ENCODE results near the gene NKAIN2.

The NKAIN2 gene

DNA sequence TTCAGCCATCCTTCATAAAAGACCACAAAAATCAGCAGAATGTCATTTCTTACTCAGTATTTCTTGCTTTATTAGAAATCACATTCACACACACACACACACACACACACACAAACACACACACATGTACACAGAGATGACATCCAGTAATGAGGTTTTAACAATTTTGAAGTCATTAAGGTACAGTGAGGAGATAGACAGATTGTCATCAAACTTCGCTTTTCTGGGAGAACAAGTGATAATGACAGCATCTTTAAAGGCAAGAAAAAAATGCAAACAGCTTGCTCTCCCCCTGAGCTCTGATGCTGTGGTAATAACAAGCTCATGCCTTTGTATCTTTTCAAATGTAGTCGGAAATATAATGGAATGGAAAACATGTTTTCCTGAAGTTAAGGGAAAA, 974.2 kb downstream of the NKAIN2 start:
- Histone ChIP-seq H3K36me3 (ENCODE audit: control insufficient read depth, insufficient read depth, low read length) (no peaks in the 10 kb centered on the region), H3K27ac (ENCODE audit: insufficient read depth, low read depth, low read length, poor library complexity, severe bottlenecking) (no peak overlapping the region), H3K4me3 (ENCODE audit: insufficient read depth, low read depth, low read length) (no peak overlapping the region), H3K9me3 (ENCODE audit: control insufficient read depth, low read length) (no peaks in the 10 kb centered on the region), H3K27me3 (ENCODE audit: control insufficient read depth, insufficient read depth, low read length, poor library complexity, severe bottlenecking) (no peaks in the 10 kb centered on the region), H3K4me1 (ENCODE audit: control insufficient read depth, insufficient read depth, low read length) (no peaks in the 10 kb centered on the region)
- 84 to 98% methylated on average over 2 of the region's 2 CpGs for WGBS, 2 experiments

DNA sequence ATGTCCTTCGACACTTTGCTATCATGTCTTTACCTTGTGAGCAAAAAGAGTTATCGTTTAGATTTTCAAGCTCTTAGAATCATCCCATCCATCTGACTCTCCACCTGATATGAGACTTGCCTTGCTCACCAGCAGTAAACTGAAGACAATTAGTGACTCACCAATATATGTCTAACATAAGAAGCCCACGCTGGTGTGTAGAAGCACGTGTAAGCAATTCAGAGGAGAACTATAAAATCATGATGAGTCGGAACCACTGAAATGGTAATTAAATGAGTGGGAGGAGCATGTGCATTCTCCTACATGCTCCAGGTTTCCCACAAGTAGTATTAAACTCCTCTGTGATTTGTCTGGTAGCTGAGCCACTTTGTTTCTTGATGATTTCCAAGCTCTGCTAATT, 977.0 kb downstream of the NKAIN2 start:
- 92 to 93% methylated on average over 5 of the region's 5 CpGs for WGBS, 2 experiments
- no peaks in the 10 kb centered on the region for H3K4me1 ChIP-seq (ENCODE audit: control insufficient read depth, insufficient read depth, low read length)
- no peak overlapping the region for H3K27ac ChIP-seq (ENCODE audit: insufficient read depth, low read depth, low read length, poor library complexity, severe bottlenecking)
- no peaks in the 10 kb centered on the region for H3K36me3 ChIP-seq (ENCODE audit: control insufficient read depth, insufficient read depth, low read length)
- H3K4me3 ChIP-seq (ENCODE audit: insufficient read depth, low read depth, low read length): no peak overlapping the region
- no peaks in the 10 kb centered on the region for H3K9me3 ChIP-seq (ENCODE audit: control insufficient read depth, low read length)
- no peaks in the 10 kb centered on the region for H3K27me3 ChIP-seq (ENCODE audit: control insufficient read depth, insufficient read depth, low read length, poor library complexity, severe bottlenecking)

- Histone ChIP-seq H3K27ac (ENCODE audit: insufficient read depth, low read depth, low read length, poor library complexity, severe bottlenecking) (no peak overlapping the region), H3K9me3 (ENCODE audit: control insufficient read depth, low read length) (no peaks in the 10 kb centered on the region), H3K4me3 (ENCODE audit: insufficient read depth, low read depth, low read length) (no peak overlapping the region), H3K27me3 (ENCODE audit: control insufficient read depth, insufficient read depth, low read length, poor library complexity, severe bottlenecking) (no peaks in the 10 kb centered on the region), H3K36me3 (ENCODE audit: control insufficient read depth, insufficient read depth, low read length) (no peaks in the 10 kb centered on the region), H3K4me1 (ENCODE audit: control insufficient read depth, insufficient read depth, low read length) (no peaks in the 10 kb centered on the region)
- 86 to 100% methylated on average over 1 of the region's 1 CpG for whole genome bisulfite sequencing, 2 experiments
Measured at GRCh38 chr6:124783344-124783743, 979.7 kb downstream of the NKAIN2 start.

DNA sequence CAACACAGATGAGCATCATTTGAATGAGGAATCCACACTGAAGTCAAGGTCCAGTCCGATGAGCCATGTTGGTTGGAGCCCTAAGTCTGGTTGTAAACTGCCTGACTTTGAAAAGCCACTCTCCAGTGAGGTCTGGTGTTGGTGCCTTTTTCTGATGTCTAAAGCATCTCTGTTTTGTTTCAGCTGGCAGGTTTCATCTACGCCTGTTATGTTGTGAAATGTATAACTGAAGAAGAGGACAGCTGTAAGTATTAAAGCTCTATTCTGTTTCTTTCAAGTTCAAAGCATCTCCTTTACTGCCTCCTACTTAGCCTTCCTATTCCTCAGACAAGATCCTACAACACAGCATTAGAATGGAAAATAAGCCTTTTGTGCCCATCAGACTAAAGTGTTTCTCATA, 987.5 kb downstream of the NKAIN2 start:
- Histone ChIP-seq H3K27me3 (ENCODE audit: control insufficient read depth, insufficient read depth, low read length, poor library complexity, severe bottlenecking) (no peaks in the 10 kb centered on the region), H3K27ac (ENCODE audit: insufficient read depth, low read depth, low read length, poor library complexity, severe bottlenecking) (no peak overlapping the region), H3K4me3 (ENCODE audit: insufficient read depth, low read depth, low read length) (no peak overlapping the region), H3K4me1 (ENCODE audit: control insufficient read depth, insufficient read depth, low read length) (no peaks in the 10 kb centered on the region), H3K9me3 (ENCODE audit: control insufficient read depth, low read length) (no peaks in the 10 kb centered on the region), H3K36me3 (ENCODE audit: control insufficient read depth, insufficient read depth, low read length) (no peaks in the 10 kb centered on the region)
- WGBS, 2 experiments: 88% methylated on average over 1 to 2 of the region's 2 CpGs

GRCh38 chr6:124792386-124792785, 988.7 kb downstream of the NKAIN2 start:
- Histone ChIP-seq H3K4me1 (ENCODE audit: control insufficient read depth, insufficient read depth, low read length) (no peaks in the 10 kb centered on the region), H3K4me3 (ENCODE audit: insufficient read depth, low read depth, low read length) (no peak overlapping the region), H3K9me3 (ENCODE audit: control insufficient read depth, low read length) (no peaks in the 10 kb centered on the region), H3K27me3 (ENCODE audit: control insufficient read depth, insufficient read depth, low read length, poor library complexity, severe bottlenecking) (no peaks in the 10 kb centered on the region), H3K27ac (ENCODE audit: insufficient read depth, low read depth, low read length, poor library complexity, severe bottlenecking) (no peak overlapping the region), H3K36me3 (ENCODE audit: control insufficient read depth, insufficient read depth, low read length) (no peaks in the 10 kb centered on the region)
- 95 to 96% methylated on average over 2 of the region's 2 CpGs for WGBS, 2 experiments

DNA sequence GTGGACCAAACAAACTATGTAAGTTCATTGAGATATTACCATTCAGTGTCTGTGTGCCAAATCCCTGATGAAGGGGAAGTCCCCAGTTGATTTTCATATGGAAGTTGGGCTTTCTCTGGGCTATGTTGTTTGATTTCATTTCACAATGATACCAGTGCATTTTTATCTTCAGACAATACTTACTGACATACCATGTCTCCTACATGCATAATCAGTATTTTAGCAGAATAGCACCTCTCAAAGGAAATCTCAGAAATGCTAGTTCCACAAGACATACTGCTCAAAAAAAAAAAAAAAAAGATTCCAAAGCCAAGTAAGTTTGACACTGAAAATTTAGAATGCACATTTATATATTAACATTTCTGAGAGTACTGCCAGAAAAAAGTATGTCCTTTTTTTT, 989.7 kb downstream of the NKAIN2 start:
- Histone ChIP-seq H3K9me3 (ENCODE audit: control insufficient read depth, low read length) (no peaks in the 10 kb centered on the region), H3K4me3 (ENCODE audit: insufficient read depth, low read depth, low read length) (no peak overlapping the region), H3K27ac (ENCODE audit: insufficient read depth, low read depth, low read length, poor library complexity, severe bottlenecking) (no peak overlapping the region), H3K4me1 (ENCODE audit: control insufficient read depth, insufficient read depth, low read length) (no peaks in the 10 kb centered on the region), H3K27me3 (ENCODE audit: control insufficient read depth, insufficient read depth, low read length, poor library complexity, severe bottlenecking) (no peaks in the 10 kb centered on the region), H3K36me3 (ENCODE audit: control insufficient read depth, insufficient read depth, low read length) (no peaks in the 10 kb centered on the region)

DNA sequence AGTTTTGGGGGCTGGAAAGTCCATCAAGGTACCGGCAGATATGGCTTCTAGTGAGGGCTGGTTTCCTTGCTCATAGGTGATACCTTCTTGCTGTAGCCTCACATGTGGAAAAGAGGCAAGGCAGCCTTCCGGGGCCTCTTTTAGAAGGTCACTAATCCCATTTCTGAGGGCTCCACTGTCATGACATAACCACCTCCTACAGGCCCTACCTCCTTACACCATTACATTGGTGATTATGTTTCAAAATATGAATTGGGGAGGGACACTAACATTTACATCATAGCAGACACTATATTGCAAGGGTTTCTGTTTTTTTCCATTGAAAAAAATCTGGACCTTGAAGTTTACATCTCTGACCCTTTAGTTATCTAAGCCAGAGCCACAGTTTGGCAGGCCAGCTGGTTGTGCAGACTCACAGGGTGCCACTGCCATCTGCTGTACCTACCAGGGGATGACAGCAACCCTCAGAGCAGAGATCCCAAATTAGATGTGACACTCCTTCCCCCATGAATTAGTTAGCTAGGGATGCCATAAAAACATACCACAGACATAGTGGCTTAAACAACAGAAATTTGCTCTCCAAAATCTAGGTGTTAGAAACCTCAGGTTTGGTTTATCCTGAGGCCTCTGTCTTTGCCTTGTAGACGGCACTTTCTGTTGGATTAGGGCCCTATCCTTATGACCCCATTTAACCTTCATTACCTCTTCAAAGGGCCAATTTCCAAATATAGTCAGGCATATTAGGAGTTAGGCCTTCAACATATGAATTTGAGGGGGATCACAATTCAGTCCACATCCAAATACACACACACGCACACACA, 992.2 kb downstream of the NKAIN2 start:
- Histone ChIP-seq H3K27ac (ENCODE audit: insufficient read depth, low read depth, low read length, poor library complexity, severe bottlenecking) (no peak overlapping the region), H3K4me1 (ENCODE audit: control insufficient read depth, insufficient read depth, low read length) (no peaks in the 10 kb centered on the region), H3K9me3 (ENCODE audit: control insufficient read depth, low read length) (no peaks in the 10 kb centered on the region), H3K36me3 (ENCODE audit: control insufficient read depth, insufficient read depth, low read length) (no peaks in the 10 kb centered on the region), H3K27me3 (ENCODE audit: control insufficient read depth, insufficient read depth, low read length, poor library complexity, severe bottlenecking) (no peaks in the 10 kb centered on the region), H3K4me3 (ENCODE audit: insufficient read depth, low read depth, low read length) (no peak overlapping the region)
- WGBS, 2 experiments: 90 to 93% methylated on average over 4 of the region's 4 CpGs

- WGBS, 2 experiments: 64 to 74% methylated on average over 4 of the region's 4 CpGs
- Histone ChIP-seq H3K4me3 (ENCODE audit: insufficient read depth, low read depth, low read length) (no peak overlapping the region), H3K9me3 (ENCODE audit: control insufficient read depth, low read length) (no peaks in the 10 kb centered on the region), H3K27ac (ENCODE audit: insufficient read depth, low read depth, low read length, poor library complexity, severe bottlenecking) (no peak overlapping the region), H3K36me3 (ENCODE audit: control insufficient read depth, insufficient read depth, low read length) (no peaks in the 10 kb centered on the region), H3K4me1 (ENCODE audit: control insufficient read depth, insufficient read depth, low read length) (no peaks in the 10 kb centered on the region), H3K27me3 (ENCODE audit: control insufficient read depth, insufficient read depth, low read length, poor library complexity, severe bottlenecking) (no peaks in the 10 kb centered on the region)
Measured at GRCh38 chr6:124796464-124796970, 992.9 kb downstream of the NKAIN2 start.

GRCh38 chr6:124797224-124797623, 993.6 kb downstream of the NKAIN2 start:
- no peak overlapping the region for H3K27ac ChIP-seq (ENCODE audit: insufficient read depth, low read depth, low read length, poor library complexity, severe bottlenecking)
- H3K4me3 ChIP-seq (ENCODE audit: insufficient read depth, low read depth, low read length): no peak overlapping the region
- H3K9me3 ChIP-seq (ENCODE audit: control insufficient read depth, low read length): no peaks in the 10 kb centered on the region
- no peaks in the 10 kb centered on the region for H3K36me3 ChIP-seq (ENCODE audit: control insufficient read depth, insufficient read depth, low read length)
- no peaks in the 10 kb centered on the region for H3K27me3 ChIP-seq (ENCODE audit: control insufficient read depth, insufficient read depth, low read length, poor library complexity, severe bottlenecking)
- H3K4me1 ChIP-seq (ENCODE audit: control insufficient read depth, insufficient read depth, low read length): no peaks in the 10 kb centered on the region

- Histone ChIP-seq H3K9me3 (ENCODE audit: control insufficient read depth, low read length) (no peaks in the 10 kb centered on the region), H3K36me3 (ENCODE audit: control insufficient read depth, insufficient read depth, low read length) (no peaks in the 10 kb centered on the region), H3K27me3 (ENCODE audit: control insufficient read depth, insufficient read depth, low read length, poor library complexity, severe bottlenecking) (no peaks in the 10 kb centered on the region), H3K4me1 (ENCODE audit: control insufficient read depth, insufficient read depth, low read length) (no peaks in the 10 kb centered on the region), H3K4me3 (ENCODE audit: insufficient read depth, low read depth, low read length) (no peak overlapping the region), H3K27ac (ENCODE audit: insufficient read depth, low read depth, low read length, poor library complexity, severe bottlenecking) (no peak overlapping the region)
- WGBS, 2 experiments: 75 to 85% methylated on average over 3 of the region's 3 CpGs
Measured at GRCh38 chr6:124798942-124799496, 995.4 kb downstream of the NKAIN2 start.

Measured in ectodermal cell (in vitro differentiated cells).